IMR-90 (cell line): Measurements from ENCODE around the gene SEZ6L. TPM values are rescaled to one million over a fixed set of nuclear protein-coding genes. Genes with fewer than 3 reads are reported as not detected.

Experiments used
- ATAC-seq: fragments of 200-7000 bp; cut with Tn5 transposase; 2 replicates; pipeline ENCODE4 v1.9.1; 2020; ENCODE audit warnings: low read depth, mild to moderate bottlenecking, moderate library complexity
- BruUV-seq: library from RNA; stranded (reverse); fragments of 400-500 nt; replicated peaks from 2 replicates; lab custom pipeline; 2021; lab: Mats Ljungman, UMichigan
- CTCF ChIA-PET: fragments of 300-600 bp; formaldehyde crosslinking; extraction: SDS; loops from one replicate; lab custom pipeline; 2021; ENCODE audit warnings: antibody characterized with exemption; lab: Yijun Ruan, JAX
- POLR2A ChIA-PET: fragments of 300-600 bp; sonication (Branson Sonifier 250); formaldehyde crosslinking; loops from one replicate; lab custom pipeline; 2022; ENCODE audit warnings: antibody characterized with exemption; ENCODE audit not compliant: unreplicated experiment; lab: Charles Lee
- DNase-seq: peaks from one replicate; pipeline ENCODE4 v3.0.0; 2013
- H2AFZ ChIP-seq: replicated peaks from 2 replicates; pipeline ENCODE3; 2013; ENCODE audit warnings: low read length, mild to moderate bottlenecking; ENCODE audit not compliant: poor library complexity
- H2AK5ac ChIP-seq: 2 replicates; pipeline ENCODE4 v1.6.1; 2013; ENCODE audit warnings: low read depth, low read length, inconsistent platforms
- H2AK9ac ChIP-seq: replicated peaks from 2 replicates; pipeline ENCODE3; 2013; ENCODE audit warnings: mild to moderate bottlenecking, low read depth, low read length, moderate library complexity; ENCODE audit not compliant: poor library complexity
- H2BK120ac ChIP-seq: 2 replicates; pipeline ENCODE4 v1.6.1; 2013; ENCODE audit warnings: low read depth, low read length, inconsistent platforms
- H2BK15ac ChIP-seq: 3 replicates; pipeline ENCODE4 v1.6.1; 2013; ENCODE audit warnings: low read depth, low read length, inconsistent platforms
- H2BK20ac ChIP-seq: 2 replicates; pipeline ENCODE4 v1.6.1; 2013; ENCODE audit warnings: low read depth, mild to moderate bottlenecking, inconsistent platforms, low read length, moderate library complexity
- H2BK5ac ChIP-seq: 2 replicates; pipeline ENCODE4 v1.6.1; 2013; ENCODE audit warnings: mild to moderate bottlenecking, low read depth, low read length, inconsistent platforms; ENCODE audit not compliant: poor library complexity, severe bottlenecking
- H3K14ac ChIP-seq: replicated peaks from 2 replicates; pipeline ENCODE4 v1.6.1; 2013; ENCODE audit warnings: low read depth, low read length, inconsistent platforms
- H3K18ac ChIP-seq: 2 replicates; pipeline ENCODE4 v1.6.1; 2013; ENCODE audit warnings: low read depth, low read length, control low read depth
- H3K23ac ChIP-seq: 2 replicates; pipeline ENCODE4 v1.6.1; 2013; ENCODE audit warnings: low read depth, low read length, inconsistent platforms
- H3K27ac ChIP-seq: 2 replicates; pipeline ENCODE4 v1.5.1; 2013; ENCODE audit warnings: mild to moderate bottlenecking, control low read depth, low read length; ENCODE audit not compliant: insufficient read depth
- H3K27me3 ChIP-seq: 2 replicates; pipeline ENCODE4 v1.6.1; 2013; ENCODE audit warnings: low read length; ENCODE audit not compliant: control insufficient read depth, insufficient read depth
- H3K36me3 ChIP-seq: 2 replicates; pipeline ENCODE4 v1.6.1; 2013; ENCODE audit warnings: low read length, mixed read lengths; ENCODE audit not compliant: control insufficient read depth, insufficient read depth
- H3K4ac ChIP-seq: 2 replicates; pipeline ENCODE4 v1.6.1; 2013; ENCODE audit warnings: low read depth, low read length, inconsistent platforms
- H3K4me1 ChIP-seq: 2 replicates; pipeline ENCODE4 v1.6.1; 2013; ENCODE audit warnings: low read length, mixed read lengths; ENCODE audit not compliant: control insufficient read depth, insufficient read depth
- H3K4me2 ChIP-seq: 2 replicates; pipeline ENCODE4 v1.6.1; 2013; ENCODE audit warnings: low read depth, mild to moderate bottlenecking, control low read depth, low read length, moderate library complexity
- H3K4me3 ChIP-seq: 2 replicates; pipeline ENCODE4 v1.5.1; 2013; ENCODE audit warnings: low read depth, mild to moderate bottlenecking, control low read depth, low read length, moderate library complexity; ENCODE audit not compliant: insufficient read depth
- H3K56ac ChIP-seq: 2 replicates; pipeline ENCODE4 v1.6.1; 2013; ENCODE audit warnings: low read length, inconsistent platforms; ENCODE audit not compliant: insufficient read depth; ENCODE audit errors: extremely low read depth
- H3K79me1 ChIP-seq, 2 experiments: 2 replicates each; pipeline ENCODE4 v1.6.1; 2013; ENCODE audit warnings: low read length in 2 of 2, inconsistent platforms in 1 of 2, low read depth in 1 of 2
- H3K9ac ChIP-seq: 2 replicates; pipeline ENCODE4 v1.6.1; 2013; ENCODE audit warnings: low read depth, low read length, control low read depth
- H3K9me1 ChIP-seq: 2 replicates; pipeline ENCODE4 v1.6.1; 2013; ENCODE audit warnings: low read length, inconsistent platforms; ENCODE audit not compliant: insufficient read depth
- H3K9me3 ChIP-seq: 2 replicates; pipeline ENCODE4 v1.6.1; 2013; ENCODE audit warnings: low read length; ENCODE audit not compliant: control insufficient read depth, insufficient read depth
- H4K20me1 ChIP-seq: 2 replicates; pipeline ENCODE4 v1.6.1; 2013; ENCODE audit warnings: low read length, inconsistent platforms; ENCODE audit not compliant: insufficient read depth
- H4K5ac ChIP-seq: 2 replicates; pipeline ENCODE4 v1.6.1; 2013; ENCODE audit warnings: mild to moderate bottlenecking, low read depth, low read length, control low read depth
- H4K8ac ChIP-seq, 2 experiments: 2 replicates each; pipeline ENCODE4 v1.6.1; 2013; ENCODE audit warnings: low read depth in 2 of 2, low read length in 2 of 2, control low read depth in 1 of 2, inconsistent platforms in 1 of 2
- H4K91ac ChIP-seq: 2 replicates; pipeline ENCODE4 v1.6.1; 2013; ENCODE audit warnings: low read depth, low read length, inconsistent platforms; ENCODE audit not compliant: insufficient read depth
- BHLHE40 ChIP-seq: fragments of 150-350 bp; IDR thresholded peaks from 2 replicates; pipeline ENCODE4 v1.6.1; 2016; ENCODE audit warnings: mild to moderate bottlenecking, low read depth, low read length
- CEBPB ChIP-seq: IDR thresholded peaks from 2 replicates; pipeline ENCODE4 v1.6.1; 2012; ENCODE audit warnings: low read depth, low read length, improper control_type of control experiment
- CHD1 ChIP-seq: IDR thresholded peaks from 2 replicates; pipeline ENCODE4 v1.6.1; 2012; ENCODE audit warnings: low read depth, low read length, improper control_type of control experiment
- FOS ChIP-seq: fragments of 150-350 bp; IDR thresholded peaks from 2 replicates; pipeline ENCODE4 v1.6.1; 2016; ENCODE audit warnings: low read depth, low read length
- MAFK ChIP-seq: IDR thresholded peaks from 2 replicates; pipeline ENCODE4 v1.6.1; 2012; ENCODE audit warnings: low read depth, low read length, improper control_type of control experiment
- MAZ ChIP-seq: IDR thresholded peaks from 2 replicates; pipeline ENCODE4 v1.6.1; 2012; ENCODE audit warnings: low read depth, mild to moderate bottlenecking, low read length, improper control_type of control experiment, moderate library complexity, borderline replicate concordance
- MXI1 ChIP-seq: IDR thresholded peaks from 2 replicates; pipeline ENCODE4 v1.6.1; 2012; ENCODE audit warnings: low read depth, mild to moderate bottlenecking, low read length, moderate library complexity, borderline replicate concordance
- NFE2L2 ChIP-seq: fragments of 150-350 bp; IDR thresholded peaks from 2 replicates; pipeline ENCODE4 v1.6.1; 2016; ENCODE audit warnings: low read depth, mild to moderate bottlenecking, low read length
- POLR2A ChIP-seq: IDR thresholded peaks from 2 replicates; pipeline ENCODE4 v1.6.1; 2012; ENCODE audit warnings: mild to moderate bottlenecking, low read depth, low read length
- RAD21 ChIP-seq: IDR thresholded peaks from 2 replicates; pipeline ENCODE4 v1.6.1; 2012; ENCODE audit warnings: low read length, improper control_type of control experiment
- RCOR1 ChIP-seq: IDR thresholded peaks from 2 replicates; pipeline ENCODE4 v1.6.1; 2012; ENCODE audit warnings: mild to moderate bottlenecking, low read length, improper control_type of control experiment; ENCODE audit not compliant: insufficient replicate concordance
- RFX5 ChIP-seq: IDR thresholded peaks from 2 replicates; pipeline ENCODE4 v1.8.0; 2012; ENCODE audit warnings: low read depth, mild to moderate bottlenecking, low read length, moderate library complexity
- SMC3 ChIP-seq: fragments of 150-350 bp; IDR thresholded peaks from 2 replicates; pipeline ENCODE4 v1.6.1; 2016; ENCODE audit warnings: low read depth, mild to moderate bottlenecking, antibody characterized with exemption, low read length, moderate library complexity
- dilution Hi-C: fragments of 300-500 bp; cut with HindIII; formaldehyde crosslinking; loops from one replicate; pipeline ENCODE4 v1.14.3; 2018; ENCODE audit warnings: low sequenced_read_pairs; ENCODE audit not compliant: unreplicated experiment
- in situ Hi-C: fragments of 300-500 bp; cut with MboI; formaldehyde crosslinking; loops from 3 replicates; pipeline ENCODE4 v1.14.3; 2019; ENCODE audit warnings: low sequenced_read_pairs, inconsistent platforms, mixed read lengths
- intact Hi-C: fragments of 100-400 bp; cut with micrococcal nuclease; formaldehyde crosslinking; loops from 2 replicates; pipeline ENCODE4 v1.10.0; 2022
- polyA plus RNA-seq, 3 experiments: library from polyadenylated mRNA; depleted of rRNA; stranded (reverse); fragments of >200 nt; gene quantifications; 2 replicates each; pipeline ENCODE4 v1.2.3, GENCODE V29; 2012; ENCODE audit warnings: low replicate concordance in 1 of 3
- total RNA-seq: library from RNA; depleted of rRNA; stranded (reverse); fragments of >200 nt; gene quantifications from 2 replicates; pipeline ENCODE4 v1.2.3, GENCODE V29; 2012
- TF ChIP-seq, protein P1 (sequence below): fragments of 150-350 bp; IDR thresholded peaks from 2 replicates; pipeline ENCODE4 v1.6.1; 2017; ENCODE audit warnings: mild to moderate bottlenecking, antibody characterized with exemption, low read length, low read depth
- TF ChIP-seq, protein P2 (sequence below): fragments of 150-350 bp; IDR thresholded peaks from 2 replicates; pipeline ENCODE4 v1.6.1; 2016; ENCODE audit warnings: low read depth, mild to moderate bottlenecking, low read length, moderate library complexity, borderline replicate concordance
- TF ChIP-seq, protein P3 (sequence below): conservative IDR thresholded peaks from 2 replicates; pipeline ENCODE4 v1.5.1; 2012; ENCODE audit warnings: mild to moderate bottlenecking, low read depth, low read length, improper control_type of control experiment

SEZ6L gene
- total and polyA plus RNA-seq, 2 of the 4 experiments (the other 2 are of a cell fraction), result not detected

DNA sequence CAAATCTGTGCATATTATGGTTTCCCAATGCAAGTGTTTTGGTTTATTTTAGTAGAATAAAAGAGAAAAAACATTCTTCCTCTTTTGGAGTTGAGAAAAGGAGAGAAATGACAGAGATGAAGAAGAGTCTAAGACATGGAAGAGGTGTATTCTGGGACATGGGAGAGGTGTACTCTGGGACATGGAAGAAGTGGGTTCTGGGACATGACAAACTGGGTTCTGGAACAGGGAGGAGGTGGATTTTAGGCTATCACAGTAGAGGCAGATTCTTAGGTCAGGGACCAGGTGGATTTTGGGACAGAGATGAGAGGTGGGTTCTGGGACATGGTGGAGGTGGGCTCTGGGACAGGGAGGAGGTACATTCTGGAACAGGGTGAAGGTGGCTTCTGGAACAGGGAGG, 257.7 kb downstream of the SEZ6L start:
- no peak overlapping the region for H3K27ac ChIP-seq
- H4K20me1 ChIP-seq, result no peaks in the 10 kb centered on the region
- H3K4me1 ChIP-seq, result 0 out of 2 replicates have a peak, but pooled peaks cover 2% of the 10 kb centered on the region
- TF ChIP-seq, protein P1, sequence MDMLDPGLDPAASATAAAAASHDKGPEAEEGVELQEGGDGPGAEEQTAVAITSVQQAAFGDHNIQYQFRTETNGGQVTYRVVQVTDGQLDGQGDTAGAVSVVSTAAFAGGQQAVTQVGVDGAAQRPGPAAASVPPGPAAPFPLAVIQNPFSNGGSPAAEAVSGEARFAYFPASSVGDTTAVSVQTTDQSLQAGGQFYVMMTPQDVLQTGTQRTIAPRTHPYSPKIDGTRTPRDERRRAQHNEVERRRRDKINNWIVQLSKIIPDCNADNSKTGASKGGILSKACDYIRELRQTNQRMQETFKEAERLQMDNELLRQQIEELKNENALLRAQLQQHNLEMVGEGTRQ, result no peak
- no peak for TF ChIP-seq RAD21
- TF ChIP-seq, protein P2, sequence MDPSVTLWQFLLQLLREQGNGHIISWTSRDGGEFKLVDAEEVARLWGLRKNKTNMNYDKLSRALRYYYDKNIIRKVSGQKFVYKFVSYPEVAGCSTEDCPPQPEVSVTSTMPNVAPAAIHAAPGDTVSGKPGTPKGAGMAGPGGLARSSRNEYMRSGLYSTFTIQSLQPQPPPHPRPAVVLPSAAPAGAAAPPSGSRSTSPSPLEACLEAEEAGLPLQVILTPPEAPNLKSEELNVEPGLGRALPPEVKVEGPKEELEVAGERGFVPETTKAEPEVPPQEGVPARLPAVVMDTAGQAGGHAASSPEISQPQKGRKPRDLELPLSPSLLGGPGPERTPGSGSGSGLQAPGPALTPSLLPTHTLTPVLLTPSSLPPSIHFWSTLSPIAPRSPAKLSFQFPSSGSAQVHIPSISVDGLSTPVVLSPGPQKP, result no peak
- TF ChIP-seq CHD1, result no peak
- no peak for TF ChIP-seq FOS
- no peak for TF ChIP-seq RCOR1
- TF ChIP-seq NFE2L2, result no peak
- TF ChIP-seq CEBPB, result no peak
- no peak for TF ChIP-seq MXI1
- TF ChIP-seq MAZ, result no peak
- TF ChIP-seq MAFK, result no peak
- TF ChIP-seq, protein P3, sequence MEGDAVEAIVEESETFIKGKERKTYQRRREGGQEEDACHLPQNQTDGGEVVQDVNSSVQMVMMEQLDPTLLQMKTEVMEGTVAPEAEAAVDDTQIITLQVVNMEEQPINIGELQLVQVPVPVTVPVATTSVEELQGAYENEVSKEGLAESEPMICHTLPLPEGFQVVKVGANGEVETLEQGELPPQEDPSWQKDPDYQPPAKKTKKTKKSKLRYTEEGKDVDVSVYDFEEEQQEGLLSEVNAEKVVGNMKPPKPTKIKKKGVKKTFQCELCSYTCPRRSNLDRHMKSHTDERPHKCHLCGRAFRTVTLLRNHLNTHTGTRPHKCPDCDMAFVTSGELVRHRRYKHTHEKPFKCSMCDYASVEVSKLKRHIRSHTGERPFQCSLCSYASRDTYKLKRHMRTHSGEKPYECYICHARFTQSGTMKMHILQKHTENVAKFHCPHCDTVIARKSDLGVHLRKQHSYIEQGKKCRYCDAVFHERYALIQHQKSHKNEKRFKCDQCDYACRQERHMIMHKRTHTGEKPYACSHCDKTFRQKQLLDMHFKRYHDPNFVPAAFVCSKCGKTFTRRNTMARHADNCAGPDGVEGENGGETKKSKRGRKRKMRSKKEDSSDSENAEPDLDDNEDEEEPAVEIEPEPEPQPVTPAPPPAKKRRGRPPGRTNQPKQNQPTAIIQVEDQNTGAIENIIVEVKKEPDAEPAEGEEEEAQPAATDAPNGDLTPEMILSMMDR, result no peak
- TF ChIP-seq POLR2A, result no peak
- no peak for TF ChIP-seq RFX5
- TF ChIP-seq BHLHE40, result no peak
- TF ChIP-seq SMC3, result no peak
- 0 out of 2 replicates have a peak, but pooled peaks cover 6% of the 10 kb centered on the region for H3K9me1 ChIP-seq
- no peak overlapping the region for H2BK20ac ChIP-seq
- H2BK15ac ChIP-seq, result no peak overlapping the region
- H2BK5ac ChIP-seq, result no peak overlapping the region
- intact Hi-C loops, result no loop called here
- H2BK120ac ChIP-seq, result no peak overlapping the region
- POLR2A ChIA-PET, result no interaction called here
- no peaks in the 10 kb centered on the region for H3K79me1 ChIP-seq
- no peak for ATAC-seq
- no peak overlapping the region for H3K9ac ChIP-seq
- no peak overlapping the region for H2AK5ac ChIP-seq
- H3K36me3 ChIP-seq, result no peaks in the 10 kb centered on the region
- H3K14ac ChIP-seq, result no peak overlapping the region
- CTCF ChIA-PET, result no interaction called here
- no peak overlapping the region for H2AFZ ChIP-seq
- no peak overlapping the region for H4K5ac ChIP-seq
- in situ Hi-C loops, result no loop called here
- H3K4me2 ChIP-seq, result no peak overlapping the region
- H3K18ac ChIP-seq, result no peak overlapping the region
- dilution Hi-C loops, result no loop called here
- H3K27me3 ChIP-seq, result peaks cover 19% of the 10 kb centered on the region
- peaks cover 5% of the 10 kb centered on the region; the same call in 1 of the 2 replicates for H3K9me3 ChIP-seq
- H2AK9ac ChIP-seq, result no peak overlapping the region
- H3K4ac ChIP-seq, result no peak overlapping the region
- H3K56ac ChIP-seq, result no peak overlapping the region
- no peak overlapping the region for H4K8ac ChIP-seq
- no peak for DNase-seq
- no peak overlapping the region for H3K23ac ChIP-seq
- no peak overlapping the region for H3K4me3 ChIP-seq
- no peak overlapping the region for H4K91ac ChIP-seq
- no TSS peak for BruUV-seq
